ENCODE results near the gene INSR. TPM values are rescaled to one million over a fixed set of nuclear protein-coding genes. Genes with fewer than 3 reads are reported as not detected.
"Not testable (repeated sequence)": the region's sequence is repeated elsewhere in the genome, so short reads cannot be mapped to it uniquely, and the experiment has no call there.

The INSR gene
- total RNA-seq, 1 donor: 7.5 TPM

- no peaks in the 10 kb centered on the region for H3K27me3 ChIP-seq (ENCODE audit: insufficient read depth, low read length)
- no peaks in the 10 kb centered on the region for H3K9me3 ChIP-seq (ENCODE audit: low read depth, low read length)
- peaks cover 11% of the 10 kb centered on the region for H3K4me1 ChIP-seq (ENCODE audit: insufficient read depth, low read length)
- H3K4me3 ChIP-seq (ENCODE audit: low read length): peak overlapping the region; percentile 94
These were observed 224.3 kb downstream of the INSR start for GRCh38 chr19:7069904-7070226.

- peak within 1 kb of the TSS; percentile 94 for H3K4me3 ChIP-seq (ENCODE audit: low read length)
- H3K9me3 ChIP-seq (ENCODE audit: low read depth, low read length): no peaks in the 10 kb centered on the region
- H3K4me1 ChIP-seq (ENCODE audit: insufficient read depth, low read length): peaks cover 11% of the 10 kb centered on the region
- H3K27me3 ChIP-seq (ENCODE audit: insufficient read depth, low read length): no peaks in the 10 kb centered on the region
These were observed 224.9 kb downstream of the INSR start, which contains the start of gene ZNF557 for GRCh38 chr19:7069042-7069903. Gene ZNF557 (plus strand): TSS chr19:7069703. CDS start chr19:7075075, 5,372 bp downstream.

- no peaks in the 10 kb centered on the region for H3K27me3 ChIP-seq (ENCODE audit: insufficient read depth, low read length)
These were observed 225.6 kb downstream of the INSR start for GRCh38 chr19:7068599-7068998.

GRCh38 chr19:7067716-7068115 lies 226.5 kb downstream of the INSR start:
- Histone ChIP-seq H3K4me1 (ENCODE audit: insufficient read depth, low read length) (peaks cover 11% of the 10 kb centered on the region), H3K27me3 (ENCODE audit: insufficient read depth, low read length) (no peaks in the 10 kb centered on the region), H3K4me3 (ENCODE audit: low read length) (no peak overlapping the region), H3K9me3 (ENCODE audit: low read depth, low read length) (no peaks in the 10 kb centered on the region)

More at GRCh38 chr19:7068599-7068998, 225.6 kb downstream of the INSR start:
- no peak overlapping the region for H3K4me3 ChIP-seq (ENCODE audit: low read length)
- H3K4me1 ChIP-seq (ENCODE audit: insufficient read depth, low read length): peaks cover 11% of the 10 kb centered on the region
- no peaks in the 10 kb centered on the region for H3K9me3 ChIP-seq (ENCODE audit: low read depth, low read length)

GRCh38 chr19:7067122-7067521 lies 227.1 kb downstream of the INSR start:
- H3K9me3 ChIP-seq (ENCODE audit: low read depth, low read length); H3K4me3 ChIP-seq (ENCODE audit: low read length); H3K27me3 ChIP-seq (ENCODE audit: insufficient read depth, low read length): not testable (repeated sequence)
- H3K4me1 ChIP-seq (ENCODE audit: insufficient read depth, low read length): peaks cover 11% of the 10 kb centered on the region

- no peak overlapping the region for H3K4me3 ChIP-seq (ENCODE audit: low read length)
- H3K27me3 ChIP-seq (ENCODE audit: insufficient read depth, low read length): no peaks in the 10 kb centered on the region
- H3K9me3 ChIP-seq (ENCODE audit: low read depth, low read length): no peaks in the 10 kb centered on the region
- no peaks in the 10 kb centered on the region for H3K4me1 ChIP-seq (ENCODE audit: insufficient read depth, low read length)
These were observed 230.3 kb downstream of the INSR start for GRCh38 chr19:7063764-7064418.

- Histone ChIP-seq H3K27me3 (ENCODE audit: insufficient read depth, low read length) (no peaks in the 10 kb centered on the region), H3K9me3 (ENCODE audit: low read depth, low read length) (no peaks in the 10 kb centered on the region), H3K4me1 (ENCODE audit: insufficient read depth, low read length) (no peaks in the 10 kb centered on the region), H3K4me3 (ENCODE audit: low read length) (no peak overlapping the region)
These were observed 230.9 kb downstream of the INSR start for GRCh38 chr19:7063339-7063738.

Other genes with a start within 250 kb of the INSR start
- not detected for gene MBD3L2, start 245.1 kb downstream of the INSR start, total RNA-seq
- gene MBD3L3, start 235.7 kb downstream of the INSR start, total RNA-seq: not detected
- 25.6 TPM for gene ZNF557, start 224.7 kb downstream of the INSR start, total RNA-seq
- gene ARHGEF18, start 54.5 kb upstream of the INSR start, total RNA-seq: 45.0 TPM
- gene PEX11G, start 194.6 kb upstream of the INSR start, total RNA-seq: 0.21 TPM
- 4.0 TPM for gene ZNF358, start 221.7 kb upstream of the INSR start, total RNA-seq
- gene MCOLN1, start 228.2 kb upstream of the INSR start, total RNA-seq: 7.9 TPM
- gene PNPLA6, start 241.3 kb upstream of the INSR start, total RNA-seq: 54.3 TPM